Measurements from ENCODE around the gene LRRC8B. TPM values are rescaled to one million over a fixed set of nuclear protein-coding genes. Genes with fewer than 3 reads are reported as not detected.

Gene LRRC8B
- total and polyA plus RNA-seq, 2 of the 8 experiments (the other 6 are each of a cell fraction or from before 2014, with no cell fraction given): 18.4 to 29.2 TPM

DNA sequence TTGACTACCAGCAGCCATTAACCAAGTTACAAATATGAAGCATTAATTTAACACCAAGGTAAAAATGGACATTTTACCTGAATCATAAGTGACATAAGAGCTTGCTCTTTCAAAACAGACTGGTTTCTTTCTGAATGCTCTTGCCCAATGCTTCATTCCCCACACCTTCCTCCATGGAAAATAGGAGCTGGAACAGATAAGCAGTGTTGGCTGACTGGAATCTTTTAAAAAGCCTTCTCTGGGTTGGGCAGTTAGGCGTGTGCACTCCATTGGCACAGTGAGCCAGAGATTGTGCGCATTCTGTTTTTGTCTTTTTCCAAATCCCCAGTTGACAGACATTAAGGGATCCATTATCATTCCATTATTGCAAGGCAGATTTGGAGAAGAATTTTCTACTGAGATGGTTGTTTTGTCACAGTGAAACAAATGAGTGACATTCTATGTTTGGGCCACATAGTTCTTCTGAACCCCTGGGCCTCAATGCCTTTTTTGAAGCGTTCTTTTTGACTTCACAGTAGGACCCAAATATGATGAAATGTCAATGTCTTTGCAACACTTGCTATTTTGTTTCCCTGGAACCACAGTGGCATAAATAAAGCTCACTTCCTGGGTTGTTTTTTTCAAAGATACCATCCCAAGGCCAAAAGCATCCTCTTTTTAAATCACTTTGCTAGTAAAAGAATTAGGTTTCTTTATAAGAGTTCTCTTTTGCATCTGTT is 32.3 kb downstream of the LRRC8B start:
- H3K9me3 ChIP-seq (ENCODE audit: insufficient read depth in 2 of 2, low read depth in 1 of 2, low read length in 1 of 2): peaks cover 0 to 2% of the 10 kb centered on the region in 2 experiments; a peak in 1 of 4 replicates
- 89% methylated on average over 3 of the region's 3 CpGs; no CpG with 5 or more reads in 1 of the 2 experiments for WGBS, 2 experiments (ENCODE audit: extremely low coverage in 1 of 2, insufficient coverage in 1 of 2, insufficient read length in 1 of 2, insufficient replicate concordance in 2 of 2, low coverage in 1 of 2, low lambda C conversion rate in 2 of 2, missing lambda C conversion rate in 1 of 2)
- peaks cover 0 to 3% of the 10 kb centered on the region in 2 experiments for H4K20me1 ChIP-seq (replicated peaks in 1 of 2; ENCODE audit: control insufficient read depth in 1 of 2, insufficient read depth in 2 of 2, low read length in 2 of 2)
- ChIA-PET CTCF (ENCODE audit: partially characterized antibody) (interaction anchor here (1.0 to 1.5 kb wide), 3 partner anchors 23 to 206 kb away, joined by 3 to 4 read pairs (median 3); no protein-coding TSS in a partner anchor), POLR2A (ENCODE audit: partially characterized antibody) (interaction anchor here (1.0 kb wide), 2 partner anchors 10 to 18 kb away, joined by 3 read pairs; no protein-coding TSS in a partner anchor)
- peaks cover 0 to 11% of the 10 kb centered on the region in 2 experiments; a peak in 1 of 4 replicates for H3K79me2 ChIP-seq (ENCODE audit: control insufficient read depth in 1 of 2, insufficient read depth in 2 of 2, low read length in 2 of 2)
- H2AK5ac ChIP-seq (ENCODE audit: low read depth, low read length): no peak overlapping the region
- H2AFZ ChIP-seq (ENCODE audit: low read length): no peak overlapping the region
- no peak overlapping the region for H2BK20ac ChIP-seq (ENCODE audit: low read length)
- H2BK120ac ChIP-seq (replicated peaks; ENCODE audit: low read depth, low read length): no peak overlapping the region
- no peak overlapping the region for H3K23ac ChIP-seq (ENCODE audit: insufficient read length)
- no peak overlapping the region for H4K5ac ChIP-seq (ENCODE audit: insufficient read length, low read depth, low read length)
- peaks cover 0 to 5% (median 2%) of the 10 kb centered on the region in 4 experiments; a peak in 2 of 8 replicates for H3K36me3 ChIP-seq (ENCODE audit: control insufficient read depth in 2 of 4, insufficient read depth in 4 of 4, low read length in 3 of 4)
- no peak overlapping the region for H3K4me2 ChIP-seq (ENCODE audit: insufficient read depth in 1 of 2, low read depth in 2 of 2, low read length in 2 of 2)
- no peaks in the 10 kb centered on the region; the same call in 1 of the 2 replicates for H3K79me1 ChIP-seq (ENCODE audit: low read depth, low read length)
- H3K56ac ChIP-seq (replicated peaks; ENCODE audit: insufficient read length, low read depth, low read length): no peak overlapping the region
- DNase-seq (ENCODE audit: low read depth in 1 of 2, low spot score in 2 of 2) (no peak), FAIRE-seq (no peak)
- H2BK15ac ChIP-seq (ENCODE audit: low read length): no peak overlapping the region
- H2BK5ac ChIP-seq (ENCODE audit: low read depth, low read length): no peak overlapping the region
- H3K14ac ChIP-seq (ENCODE audit: insufficient read length): no peak overlapping the region
- H3K9ac ChIP-seq (replicated peaks in 1 of 4; ENCODE audit: extremely low read depth in 1 of 4, low read depth in 3 of 4, low read length in 3 of 4): no peak overlapping the region
- H3K4me3 ChIP-seq (ENCODE audit: extremely low read depth in 1 of 4, insufficient read depth in 2 of 4, low read depth in 3 of 4, low read length in 4 of 4): no peak overlapping the region
- H3K27ac ChIP-seq (ENCODE audit: low read depth, low read length): no peak overlapping the region
- H4K91ac ChIP-seq (replicated peaks; ENCODE audit: insufficient read length, low read length): no peak overlapping the region
- H3K4me1 ChIP-seq (replicated peaks in 1 of 4; ENCODE audit: control insufficient read depth in 3 of 4, insufficient read depth in 4 of 4, low read length in 3 of 4): peaks cover 0 to 3% (median 0%) of the 10 kb centered on the region in 4 experiments; a peak in 1 of 7 replicates
- no peak overlapping the region for H2BK12ac ChIP-seq (ENCODE audit: low read depth, low read length)
- no peak overlapping the region for H3K18ac ChIP-seq (ENCODE audit: extremely low read depth, low read length)
- H3K23me2 ChIP-seq (ENCODE audit: low read depth, low read length): no peaks in the 10 kb centered on the region; the same call in 1 of the 2 replicates
- no peak overlapping the region for H4K8ac ChIP-seq (ENCODE audit: extremely low read depth, insufficient read depth, low read length)
- no peak overlapping the region for H3K4ac ChIP-seq (replicated peaks; ENCODE audit: insufficient read length, low read depth, low read length)
- no peaks in the 10 kb centered on the region for H3K27me3 ChIP-seq (replicated peaks in 1 of 4; ENCODE audit: control insufficient read depth in 3 of 4, extremely low read depth in 1 of 4, insufficient read depth in 3 of 4, low read length in 3 of 4)
- TF ChIP-seq CBX5 (IDR thresholded peaks at IDR 0.05; ENCODE audit: low read depth, low read length): no peak
- no peak for TF ChIP-seq RXRA (IDR thresholded peaks at IDR 0.05; ENCODE audit: insufficient read depth, low read depth, low read length)
- no peak for TF ChIP-seq FOSL1 (IDR thresholded peaks at IDR 0.05; ENCODE audit: insufficient read depth, low read depth, low read length)
- TF ChIP-seq TCF12 (IDR thresholded peaks at IDR 0.05; ENCODE audit: low read depth, low read length): no peak
- no peak for TF ChIP-seq SUZ12 (IDR thresholded peaks at IDR 0.05; ENCODE audit: low read length)
- no peak for TF ChIP-seq SRF (IDR thresholded peaks at IDR 0.05; ENCODE audit: low read depth, low read length)
- no peak for TF ChIP-seq TAF1 (IDR thresholded peaks at IDR 0.05; ENCODE audit: low read depth, low read length)
- no peak for TF ChIP-seq HDAC2 (IDR thresholded peaks at IDR 0.05; ENCODE audit: borderline replicate concordance in 1 of 2, low read depth in 2 of 2, low read length in 2 of 2)
- no peak for TF ChIP-seq GABPA (IDR thresholded peaks at IDR 0.05; ENCODE audit: borderline replicate concordance, insufficient read depth, low read length)
- TF ChIP-seq NRF1 (IDR thresholded peaks at IDR 0.05; ENCODE audit: low read depth, low read length): no peak
- TF ChIP-seq RAD21 (IDR thresholded peaks at IDR 0.05 in 1 of 2, conservative IDR thresholded peaks at IDR 0.05 in 1 of 2; ENCODE audit: low read depth in 2 of 2, low read length in 2 of 2): no peak

Measured in H1 (cell line).